Measurements from ENCODE around the gene TLE3. TPM values are rescaled to one million over a fixed set of nuclear protein-coding genes. Genes with fewer than 3 reads are reported as not detected.

The TLE3 gene
- total RNA-seq, 1 experiment from 2014 or later: 98.2 TPM

GRCh38 chr15:70064441-70064840 is 33.3 kb downstream of the TLE3 start:
- peaks cover 4 to 15% of the 10 kb centered on the region in 2 experiments; a peak in 2 of 4 replicates for H3K4me1 Mint-ChIP-seq
- no peak overlapping the region for H3K27ac ChIP-seq (ENCODE audit: insufficient read length, low read depth, low read length)

More at GRCh38 chr15:70064441-70064840, 33.3 kb downstream of the TLE3 start:
- H3K79me2 ChIP-seq (ENCODE audit: insufficient read depth, low read length): no peaks in the 10 kb centered on the region
- H4K91ac ChIP-seq (ENCODE audit: insufficient read length, low read depth, low read length): no peak overlapping the region
- H2BK12ac ChIP-seq (ENCODE audit: insufficient read length, low read depth, low read length): no peak overlapping the region
- H2BK20ac ChIP-seq (ENCODE audit: low read depth, low read length, poor library complexity, severe bottlenecking): no peak overlapping the region
- H3K4me2 ChIP-seq (ENCODE audit: insufficient read depth, insufficient read length, low read length): no peak overlapping the region
- Mint-ChIP-seq H3K9me3 (no peaks in the 10 kb centered on the region), H3K27me3 (ENCODE audit: low read depth) (no peaks in the 10 kb centered on the region), H3K36me3 (ENCODE audit: insufficient read depth in 1 of 3, low read depth in 3 of 3) (peaks cover 21 to 85% (median 76%) of the 10 kb centered on the region in 3 experiments), H3K27ac (peak overlapping the region in 1 of 3 experiments; percentile 58; a peak in 2 of 7 replicates), H3K4me3 (no peak overlapping the region)
- H3K23me2 ChIP-seq (ENCODE audit: insufficient read length, low read depth, low read length, poor library complexity, severe bottlenecking): no peaks in the 10 kb centered on the region
- no peaks in the 10 kb centered on the region for H4K20me1 ChIP-seq (ENCODE audit: control insufficient read depth, insufficient read depth, insufficient read length)
- no peak overlapping the region for H2BK15ac ChIP-seq (ENCODE audit: low read depth, low read length)
- H2BK5ac ChIP-seq (ENCODE audit: insufficient read length, low read length): no peak overlapping the region
- H3K4ac ChIP-seq (ENCODE audit: low read depth, low read length): no peak overlapping the region
- no peak overlapping the region for H3T11ph ChIP-seq (ENCODE audit: low read length)
- H3K18ac ChIP-seq (ENCODE audit: insufficient read length, low read depth, low read length): no peak overlapping the region
- H2AK5ac ChIP-seq (ENCODE audit: insufficient read length, low read length): no peak overlapping the region
- no peak overlapping the region for H4K5ac ChIP-seq (ENCODE audit: insufficient read length, low read depth, low read length)
- H3K14ac ChIP-seq (ENCODE audit: insufficient read depth, low read length): no peak overlapping the region
- no peak overlapping the region for H3K56ac ChIP-seq (ENCODE audit: insufficient read length, low read depth, low read length)
- no peak for DNase-seq
- WGBS (ENCODE audit: extremely low coverage, insufficient read length, low lambda C conversion rate): no CpG with 5 or more reads among the region's 4 CpGs
- no peak overlapping the region for H3K9ac ChIP-seq (ENCODE audit: extremely low read depth, insufficient read length, low read length)
- no peaks in the 10 kb centered on the region for H3K9me3 ChIP-seq (ENCODE audit: control insufficient read depth, low read depth, low read length)
- H3K27me3 ChIP-seq (ENCODE audit: insufficient read depth, low read length): no peaks in the 10 kb centered on the region
- H2AFZ ChIP-seq (ENCODE audit: low read length): no peak overlapping the region
- H2BK120ac ChIP-seq (ENCODE audit: low read depth, low read length, poor library complexity, severe bottlenecking): no peak overlapping the region
- TF ChIP-seq CTCF (conservative IDR thresholded peaks at IDR 0.05): no peak
- no peaks in the 10 kb centered on the region for H3K79me1 ChIP-seq (ENCODE audit: insufficient read depth, low read depth, low read length, poor library complexity, severe bottlenecking)
- H3K23ac ChIP-seq (ENCODE audit: insufficient read length, low read depth, low read length): no peak overlapping the region
- no peaks in the 10 kb centered on the region for H3K4me1 ChIP-seq (ENCODE audit: insufficient read depth, low read length)
- H4K8ac ChIP-seq (replicated peaks; ENCODE audit: insufficient read length, low read depth, low read length): no peak overlapping the region

Measured in H9 (cell line).